OCI-LY7 (cell line): ENCODE data around the gene XDH.

Experiments
- EZH2phosphoT487 ChIP-seq: fragments of 200-600 bp; sonication (generic); IDR thresholded peaks from 2 replicates; pipeline ENCODE4 v1.6.1; 2018; ENCODE audit warnings: low read depth, borderline replicate concordance, mild to moderate bottlenecking, mixed run types, antibody characterized with exemption, low read length, moderate library complexity, mixed read lengths
- TF ChIP-seq, protein P1 (sequence below): fragments of 200-600 bp; sonication (generic); conservative IDR thresholded peaks from 2 replicates; pipeline ENCODE4 v1.5.1; 2014; ENCODE audit warnings: mild to moderate bottlenecking, antibody characterized with exemption, low read length, moderate library complexity, mixed read lengths

DNA sequence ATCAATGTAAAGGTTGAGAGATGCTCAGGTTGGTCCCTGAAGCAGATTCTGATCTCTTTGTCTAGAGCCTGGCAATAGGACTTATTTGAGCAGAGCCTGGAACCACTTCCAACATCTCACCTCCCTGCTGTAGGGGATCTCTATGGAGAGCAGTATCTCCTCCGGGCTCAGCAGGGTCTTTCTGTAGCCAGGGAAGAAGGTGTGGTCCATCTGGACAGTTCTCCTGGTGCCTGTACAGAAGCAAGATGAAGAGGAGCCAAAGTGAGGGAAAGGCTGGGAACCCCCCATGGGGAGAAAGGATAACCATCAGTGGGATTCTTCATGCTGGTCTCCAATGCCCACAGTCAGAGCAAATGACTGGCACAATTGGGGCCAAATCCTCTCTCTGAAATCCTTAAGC is 34.8 kb downstream of the XDH start:
- TF ChIP-seq, protein P1, sequence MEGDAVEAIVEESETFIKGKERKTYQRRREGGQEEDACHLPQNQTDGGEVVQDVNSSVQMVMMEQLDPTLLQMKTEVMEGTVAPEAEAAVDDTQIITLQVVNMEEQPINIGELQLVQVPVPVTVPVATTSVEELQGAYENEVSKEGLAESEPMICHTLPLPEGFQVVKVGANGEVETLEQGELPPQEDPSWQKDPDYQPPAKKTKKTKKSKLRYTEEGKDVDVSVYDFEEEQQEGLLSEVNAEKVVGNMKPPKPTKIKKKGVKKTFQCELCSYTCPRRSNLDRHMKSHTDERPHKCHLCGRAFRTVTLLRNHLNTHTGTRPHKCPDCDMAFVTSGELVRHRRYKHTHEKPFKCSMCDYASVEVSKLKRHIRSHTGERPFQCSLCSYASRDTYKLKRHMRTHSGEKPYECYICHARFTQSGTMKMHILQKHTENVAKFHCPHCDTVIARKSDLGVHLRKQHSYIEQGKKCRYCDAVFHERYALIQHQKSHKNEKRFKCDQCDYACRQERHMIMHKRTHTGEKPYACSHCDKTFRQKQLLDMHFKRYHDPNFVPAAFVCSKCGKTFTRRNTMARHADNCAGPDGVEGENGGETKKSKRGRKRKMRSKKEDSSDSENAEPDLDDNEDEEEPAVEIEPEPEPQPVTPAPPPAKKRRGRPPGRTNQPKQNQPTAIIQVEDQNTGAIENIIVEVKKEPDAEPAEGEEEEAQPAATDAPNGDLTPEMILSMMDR = no peak
- TF ChIP-seq EZH2phosphoT487 = no peak
